PC-3 (cell line): ENCODE data around the gene ISCA2. TPM values are rescaled to one million over a fixed set of nuclear protein-coding genes. Genes with fewer than 3 reads are reported as not detected.
A peak's percentile ranks its signal among the peaks of the same experiment; 100 is the strongest.

Source experiments
- ATAC-seq: fragments of 200-7000 bp; cut with Tn5 transposase; 2 replicates; pipeline ENCODE4 v1.9.1; 2020; ENCODE audit warnings: mild to moderate bottlenecking, moderate library complexity
- BruUV-seq: library from RNA; stranded (reverse); fragments of 400-500 nt; replicated peaks from 2 replicates; lab custom pipeline; 2021; lab: Mats Ljungman, UMichigan
- CTCF ChIA-PET: fragments of 300-600 bp; sonication (Branson Sonifier 250); formaldehyde crosslinking; loops from one replicate; lab custom pipeline; 2022; ENCODE audit warnings: antibody characterized with exemption; lab: Charles Lee
- POLR2A ChIA-PET: fragments of 300-600 bp; sonication (Branson Sonifier 250); formaldehyde crosslinking; loops from one replicate; lab custom pipeline; 2022; ENCODE audit warnings: antibody characterized with exemption; ENCODE audit not compliant: unreplicated experiment; lab: Charles Lee
- DNase-seq: peaks from one replicate; pipeline ENCODE4 v3.0.0-alpha.2; 2015
- H2AFZ ChIP-seq: fragments of 300-600 bp; sonication (generic); 2 replicates; pipeline ENCODE4 v1.6.0; 2016; ENCODE audit warnings: antibody characterized with exemption, low read length
- H3F3A ChIP-seq: fragments of 300-600 bp; sonication (generic); one replicate; pipeline ENCODE4 v1.6.0; 2017; ENCODE audit warnings: antibody characterized with exemption, low read length, control low read depth, mild to moderate bottlenecking; ENCODE audit not compliant: unreplicated experiment
- H3K27ac ChIP-seq: fragments of 300-600 bp; sonication (generic); 2 replicates; pipeline ENCODE4 v1.5.1; 2016; ENCODE audit warnings: mild to moderate bottlenecking, low read length
- H3K27me3 ChIP-seq: fragments of 300-600 bp; sonication (generic); 2 replicates; pipeline ENCODE4 v1.6.1; 2016; ENCODE audit warnings: low read length, mixed read lengths
- H3K36me3 ChIP-seq: fragments of 300-600 bp; sonication (generic); 2 replicates; pipeline ENCODE4 v1.6.1; 2016; ENCODE audit warnings: low read depth, mixed run types, low read length, mixed read lengths
- H3K4me1 ChIP-seq: fragments of 300-600 bp; sonication (generic); 2 replicates; pipeline ENCODE4 v1.5.1; 2016; ENCODE audit warnings: low read length; ENCODE audit not compliant: insufficient read depth
- H3K4me2 ChIP-seq: fragments of 300-600 bp; sonication (generic); 2 replicates; pipeline ENCODE4 v1.6.0; 2016; ENCODE audit warnings: low read length
- H3K4me3 ChIP-seq: fragments of 300-600 bp; sonication (generic); 2 replicates; pipeline ENCODE4 v1.5.1; 2016; ENCODE audit warnings: mild to moderate bottlenecking, low read length, mixed read lengths
- H3K79me2 ChIP-seq: fragments of 300-600 bp; sonication (generic); 2 replicates; pipeline ENCODE4 v1.6.1; 2017; ENCODE audit warnings: low read length, mixed read lengths
- H3K9ac ChIP-seq: fragments of 300-600 bp; sonication (generic); 2 replicates; pipeline ENCODE4 v1.6.0; 2016; ENCODE audit warnings: mild to moderate bottlenecking, low read length
- H3K9me2 ChIP-seq: fragments of 300-600 bp; sonication (generic); replicated peaks from 2 replicates; pipeline ENCODE4 v1.6.1; 2016; ENCODE audit warnings: mixed run types, low read length, mixed read lengths
- H3K9me3 ChIP-seq: fragments of 300-600 bp; sonication (generic); 2 replicates; pipeline ENCODE4 v1.6.1; 2016; ENCODE audit warnings: low read length, mixed read lengths
- H4K20me1 ChIP-seq: fragments of 300-600 bp; sonication (generic); 2 replicates; pipeline ENCODE4 v1.6.1; 2016; ENCODE audit warnings: low read length, mixed read lengths
- EZH2 ChIP-seq: fragments of 300-600 bp; sonication (generic); IDR thresholded peaks from one replicate; pipeline ENCODE4 v1.6.1; 2017; ENCODE audit warnings: antibody characterized with exemption, mild to moderate bottlenecking, low read length; ENCODE audit not compliant: unreplicated experiment
- EZH2phosphoT487 ChIP-seq: fragments of 300-600 bp; sonication (generic); IDR thresholded peaks from 2 replicates; pipeline ENCODE4 v1.6.1; 2018; ENCODE audit warnings: mild to moderate bottlenecking, antibody characterized with exemption, low read length, borderline replicate concordance
- intact Hi-C: fragments of 100-400 bp; cut with micrococcal nuclease; formaldehyde crosslinking; loops from 2 replicates; pipeline ENCODE4 v1.9.0; 2023
- total RNA-seq: library from RNA; depleted of rRNA; stranded (reverse); fragments of >200 nt; gene quantifications from 2 replicates; pipeline ENCODE4 v1.2.3, GENCODE V29; 2014
- TF ChIP-seq, protein P1 (sequence below): fragments of 300-600 bp; sonication (generic); conservative IDR thresholded peaks from 2 replicates; pipeline ENCODE4 v1.5.1; 2017; ENCODE audit warnings: antibody characterized with exemption, low read depth, mild to moderate bottlenecking, low read length

Gene ISCA2
- total RNA-seq, 1 experiment from 2014 or later, result 30.1 TPM

DNA sequence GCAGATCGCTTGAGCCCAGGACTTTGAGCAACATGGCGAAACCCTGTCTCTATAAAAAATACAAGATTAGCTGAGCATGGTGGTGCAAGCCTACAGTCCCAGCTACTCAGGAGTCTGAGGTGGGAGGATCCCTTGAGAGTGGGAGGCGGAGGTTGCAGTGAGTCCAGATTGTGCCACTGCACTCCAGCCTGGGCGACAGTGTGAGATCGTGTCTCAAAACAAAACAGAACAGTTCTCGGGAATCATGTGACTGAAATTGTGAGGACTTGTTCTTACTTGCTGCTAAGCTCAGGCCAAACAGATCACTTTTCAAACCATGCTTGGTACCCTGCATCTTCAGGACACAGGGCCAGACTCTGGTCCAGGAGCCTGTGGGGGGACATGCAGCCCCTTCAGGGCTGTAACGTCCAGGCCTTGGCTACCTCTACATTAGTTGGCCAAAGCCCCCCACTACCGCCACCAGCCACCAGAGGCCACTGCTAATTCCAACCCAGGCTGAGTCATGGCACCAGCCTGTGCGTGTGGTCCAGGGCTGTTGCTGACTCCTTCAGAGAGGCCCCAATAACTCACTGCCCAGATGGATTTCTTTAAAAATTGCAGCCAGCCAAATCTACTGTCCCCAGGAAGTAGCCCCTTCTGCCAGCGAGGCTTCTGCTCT, 34.1 kb upstream of the ISCA2 start:
- ATAC-seq (peak; percentile 96), DNase-seq (peak; percentile 63)
- Histone ChIP-seq H3K4me1 (no peaks in the 10 kb centered on the region), H3K4me3 (no peak overlapping the region), H3K36me3 (no peaks in the 10 kb centered on the region), H3K4me2 (no peak overlapping the region), H4K20me1 (no peaks in the 10 kb centered on the region), H3K27ac (no peak overlapping the region), H3K9me3 (no peaks in the 10 kb centered on the region), H3K9ac (no peak overlapping the region), H3K27me3 (no peaks in the 10 kb centered on the region; the same call in 1 of the 2 replicates), H3K9me2 (no peaks in the 10 kb centered on the region), H3F3A (no peaks in the 10 kb centered on the region), H3K79me2 (no peaks in the 10 kb centered on the region), H2AFZ (no peak overlapping the region)
- intact Hi-C loops, result no loop called here
- CTCF ChIA-PET, result no interaction called here
- POLR2A ChIA-PET, result no interaction called here
- TF ChIP-seq EZH2phosphoT487, result no peak
- no peak for TF ChIP-seq EZH2
- TF ChIP-seq, protein P1, sequence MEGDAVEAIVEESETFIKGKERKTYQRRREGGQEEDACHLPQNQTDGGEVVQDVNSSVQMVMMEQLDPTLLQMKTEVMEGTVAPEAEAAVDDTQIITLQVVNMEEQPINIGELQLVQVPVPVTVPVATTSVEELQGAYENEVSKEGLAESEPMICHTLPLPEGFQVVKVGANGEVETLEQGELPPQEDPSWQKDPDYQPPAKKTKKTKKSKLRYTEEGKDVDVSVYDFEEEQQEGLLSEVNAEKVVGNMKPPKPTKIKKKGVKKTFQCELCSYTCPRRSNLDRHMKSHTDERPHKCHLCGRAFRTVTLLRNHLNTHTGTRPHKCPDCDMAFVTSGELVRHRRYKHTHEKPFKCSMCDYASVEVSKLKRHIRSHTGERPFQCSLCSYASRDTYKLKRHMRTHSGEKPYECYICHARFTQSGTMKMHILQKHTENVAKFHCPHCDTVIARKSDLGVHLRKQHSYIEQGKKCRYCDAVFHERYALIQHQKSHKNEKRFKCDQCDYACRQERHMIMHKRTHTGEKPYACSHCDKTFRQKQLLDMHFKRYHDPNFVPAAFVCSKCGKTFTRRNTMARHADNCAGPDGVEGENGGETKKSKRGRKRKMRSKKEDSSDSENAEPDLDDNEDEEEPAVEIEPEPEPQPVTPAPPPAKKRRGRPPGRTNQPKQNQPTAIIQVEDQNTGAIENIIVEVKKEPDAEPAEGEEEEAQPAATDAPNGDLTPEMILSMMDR, result peak; percentile 73
- no TSS peak for BruUV-seq

DNA sequence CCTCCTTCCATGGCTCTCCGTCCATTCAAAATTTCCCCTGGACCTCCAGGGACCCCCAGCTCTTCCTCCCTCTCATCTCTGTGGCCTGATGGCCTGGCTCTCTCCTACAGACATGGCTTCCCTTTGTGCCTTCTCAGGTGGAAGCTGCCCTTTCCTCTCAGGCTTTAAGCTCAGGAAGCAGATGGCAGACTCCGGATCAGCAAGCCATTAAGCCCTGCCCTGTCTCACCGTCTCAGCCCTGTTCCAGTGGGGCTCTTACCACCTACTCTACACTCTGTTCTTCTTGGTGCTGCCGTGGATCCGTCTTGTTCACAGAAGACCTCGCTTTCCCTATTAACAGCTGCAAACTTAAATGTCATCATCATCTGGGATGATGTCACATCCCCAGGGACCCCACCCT, 33.6 kb upstream of the ISCA2 start:
- no peak for DNase-seq
- no peaks in the 10 kb centered on the region for H4K20me1 ChIP-seq
- ChIA-PET CTCF (interaction anchor here (0.9 kb wide), 1 partner anchor 19 kb away, joined by 3 read pairs; no protein-coding TSS in a partner anchor), POLR2A (no interaction called here)
- H3K9me3 ChIP-seq, result no peaks in the 10 kb centered on the region
- H3K27me3 ChIP-seq, result no peaks in the 10 kb centered on the region; the same call in 1 of the 2 replicates
- TF ChIP-seq, protein P1, result no peak
- TF ChIP-seq EZH2phosphoT487, result no peak
- no peak for TF ChIP-seq EZH2
- no peak for ATAC-seq
- H3K9ac ChIP-seq, result no peak overlapping the region
- H3F3A ChIP-seq, result no peaks in the 10 kb centered on the region
- no peak overlapping the region for H2AFZ ChIP-seq
- BruUV-seq, result no TSS peak
- no peaks in the 10 kb centered on the region for H3K36me3 ChIP-seq
- no peaks in the 10 kb centered on the region for H3K9me2 ChIP-seq
- H3K4me2 ChIP-seq, result no peak overlapping the region
- H3K79me2 ChIP-seq, result no peaks in the 10 kb centered on the region
- no peaks in the 10 kb centered on the region for H3K4me1 ChIP-seq
- no peak overlapping the region for H3K27ac ChIP-seq
- intact Hi-C loops, result no loop called here
- no peak overlapping the region for H3K4me3 ChIP-seq

GRCh38 chr14:74462993-74463392, 30.6 kb upstream of the ISCA2 start:
- ChIA-PET CTCF (no interaction called here), POLR2A (interaction anchor here (0.7 kb wide), 1 partner anchor 30 kb away, joined by 5 read pairs; the partner anchor contains the start of genes ISCA2 and NPC2)
- no peaks in the 10 kb centered on the region for H3F3A ChIP-seq
- TF ChIP-seq EZH2, result no peak
- TF ChIP-seq EZH2phosphoT487, result no peak
- TF ChIP-seq, protein P1, result no peak
- no peak for ATAC-seq
- no peaks in the 10 kb centered on the region for H3K79me2 ChIP-seq
- DNase-seq, result no peak
- no peaks in the 10 kb centered on the region for H3K9me2 ChIP-seq
- BruUV-seq, result no TSS peak
- no peak overlapping the region for H3K4me2 ChIP-seq
- H3K9ac ChIP-seq, result no peak overlapping the region
- H2AFZ ChIP-seq, result no peak overlapping the region
- no peak overlapping the region for H3K27ac ChIP-seq
- H3K36me3 ChIP-seq, result no peaks in the 10 kb centered on the region
- H4K20me1 ChIP-seq, result no peaks in the 10 kb centered on the region
- intact Hi-C loops, result no loop called here
- no peaks in the 10 kb centered on the region for H3K27me3 ChIP-seq
- H3K4me1 ChIP-seq, result no peaks in the 10 kb centered on the region
- H3K9me3 ChIP-seq, result no peaks in the 10 kb centered on the region
- H3K4me3 ChIP-seq, result no peak overlapping the region
